ENCODE measurements around the gene DNTT.

DNTT gene

GRCh38 chr10:96377816-96378294 lies 73.6 kb downstream of the DNTT start:
- no peak for DNase-seq (ENCODE audit: low spot score)

GRCh38 chr10:96378741-96379140 lies 74.5 kb downstream of the DNTT start:
- DNase-seq (ENCODE audit: low spot score), result no peak

DNA sequence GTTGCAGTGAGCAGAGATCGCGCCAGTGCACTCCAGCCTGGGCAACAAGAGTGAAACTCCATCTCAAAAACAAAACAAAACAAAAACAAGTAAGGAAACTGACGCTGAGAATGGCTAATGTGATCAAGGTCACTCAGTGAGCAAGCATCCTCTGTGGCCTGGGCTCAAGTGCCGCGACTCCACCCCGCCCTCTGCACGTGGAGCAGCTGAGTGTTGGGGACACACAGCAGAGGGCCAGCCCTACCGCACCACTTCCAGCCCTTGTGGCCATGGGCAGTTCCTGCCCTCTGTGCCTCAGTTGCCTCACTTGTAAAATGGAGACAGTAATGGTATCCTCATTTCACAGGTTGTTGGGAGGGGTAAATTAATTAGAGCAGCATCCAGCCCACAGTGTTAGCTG lies 75.5 kb downstream of the DNTT start:
- DNase-seq (ENCODE audit: low spot score), result no peak

- DNase-seq (ENCODE audit: low spot score), result no peak
Measured at GRCh38 chr10:96380821-96381220, 76.6 kb downstream of the DNTT start.

DNA sequence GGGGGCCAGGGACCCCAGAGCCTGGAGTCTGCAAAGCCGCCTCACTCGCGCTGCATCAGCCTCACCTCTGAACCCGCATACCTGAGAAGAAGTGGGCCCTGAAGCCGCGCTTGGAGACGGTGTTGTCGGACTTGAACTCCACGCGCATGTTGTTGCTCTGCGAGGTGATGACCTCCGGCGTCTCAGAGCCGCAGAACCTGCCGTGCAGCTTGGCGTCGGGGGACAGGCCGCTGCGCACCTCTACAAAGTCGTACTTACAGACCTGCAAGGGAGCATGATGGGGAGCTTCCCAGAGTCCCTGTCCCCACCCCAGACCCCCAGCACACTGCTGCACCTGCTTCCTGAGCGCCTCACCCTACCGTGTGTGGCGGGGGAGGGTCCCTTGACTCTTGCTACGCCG lies 80.3 kb downstream of the DNTT start:
- no peak for DNase-seq (ENCODE audit: low spot score)

DNA sequence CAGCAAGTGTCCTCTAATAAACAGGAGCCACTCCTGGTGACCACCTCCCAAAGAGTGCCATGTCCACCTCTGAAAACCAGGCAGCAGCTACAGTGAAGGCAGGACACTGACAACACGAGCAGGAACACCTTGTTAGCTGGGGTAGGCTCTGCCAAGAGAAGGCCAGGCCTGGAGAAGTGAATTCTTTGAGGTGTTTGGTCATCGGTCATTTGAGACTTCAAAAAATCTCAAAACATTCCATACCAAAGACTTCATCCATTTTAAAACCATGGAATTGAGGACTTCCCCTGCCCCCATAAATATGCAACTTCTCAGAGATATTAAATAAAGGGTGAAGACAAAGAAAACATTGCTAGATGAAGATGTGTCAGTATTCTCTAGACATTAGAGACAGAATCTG lies 82.9 kb downstream of the DNTT start:
- DNase-seq (ENCODE audit: low spot score), result no peak

- no peak for DNase-seq (ENCODE audit: low spot score)
Measured at GRCh38 chr10:96387601-96388000, 83.4 kb downstream of the DNTT start.
